WTC11 (cell line): Measurements from ENCODE around the gene FAM114A2. TPM values are rescaled to one million over a fixed set of nuclear protein-coding genes. Genes with fewer than 3 reads are reported as not detected.

Experiments used
- ATAC-seq: fragments of 200-7000 bp; cut with Tn5 transposase; 2 replicates; pipeline ENCODE4 v1.10.0; 2021; ENCODE audit warnings: mild to moderate bottlenecking, moderate library complexity
- CTCF ChIA-PET: fragments of 300-600 bp; sonication (Branson Sonifier 250); formaldehyde crosslinking; loops from one replicate; lab custom pipeline; 2021; ENCODE audit warnings: antibody characterized with exemption; lab: Charles Lee
- POLR2A ChIA-PET: fragments of 350-600 bp; sonication (Branson Sonifier 250); formaldehyde crosslinking; loops from one replicate; lab custom pipeline; 2021; ENCODE audit warnings: antibody characterized with exemption; lab: Charles Lee
- DNase-seq: peaks from one replicate; pipeline ENCODE4 v3.0.0; 2021; ENCODE audit warnings: low spot score
- H3K27ac Mint-ChIP-seq: 2 replicates; pipeline ENCODE4 v1.8.0; 2021; ENCODE audit warnings: mixed read lengths
- H3K27me3 Mint-ChIP-seq: 2 replicates; pipeline ENCODE4 v1.8.0; 2021; ENCODE audit warnings: low read depth, mild to moderate bottlenecking, moderate library complexity, mixed read lengths
- H3K36me3 Mint-ChIP-seq: 2 replicates; pipeline ENCODE4 v1.8.0; 2021; ENCODE audit warnings: mixed read lengths
- H3K4me1 Mint-ChIP-seq: 2 replicates; pipeline ENCODE4 v1.8.0; 2022; ENCODE audit warnings: mixed read lengths
- H3K4me3 Mint-ChIP-seq: 2 replicates; pipeline ENCODE4 v1.8.0; 2021; ENCODE audit warnings: mild to moderate bottlenecking, moderate library complexity, mixed read lengths
- H3K9me3 Mint-ChIP-seq: 2 replicates; pipeline ENCODE4 v1.8.0; 2021; ENCODE audit warnings: mixed read lengths
- ATF1 ChIP-seq: sonication (generic); formaldehyde crosslinking; IDR thresholded peaks from 2 replicates; pipeline ENCODE4 v1.8.1; 2023; ENCODE audit warnings: mild to moderate bottlenecking, moderate library complexity, missing genetic modification reagents
- CBFB ChIP-seq: sonication (generic); formaldehyde crosslinking; IDR thresholded peaks from 2 replicates; pipeline ENCODE4 v1.8.1; 2022; ENCODE audit warnings: mild to moderate bottlenecking, low read depth, missing genetic modification reagents
- CREB1 ChIP-seq: sonication (generic); formaldehyde crosslinking; IDR thresholded peaks from 2 replicates; pipeline ENCODE4 v1.8.0; 2023; ENCODE audit warnings: mild to moderate bottlenecking, missing genetic modification reagents
- ELF4 ChIP-seq: sonication (generic); formaldehyde crosslinking; IDR thresholded peaks from 2 replicates; pipeline ENCODE4 v1.8.1; 2022; ENCODE audit warnings: low read depth, mild to moderate bottlenecking, moderate library complexity, missing genetic modification reagents
- ESRRA ChIP-seq: sonication (generic); formaldehyde crosslinking; IDR thresholded peaks from 2 replicates; pipeline ENCODE4 v1.8.1; 2022; ENCODE audit warnings: mild to moderate bottlenecking, missing genetic modification reagents, borderline replicate concordance
- FOXK1 ChIP-seq: sonication (generic); formaldehyde crosslinking; IDR thresholded peaks from 2 replicates; pipeline ENCODE4 v1.8.0; 2022; ENCODE audit warnings: mild to moderate bottlenecking, moderate library complexity, missing genetic modification reagents
- FOXP1 ChIP-seq: sonication (generic); formaldehyde crosslinking; IDR thresholded peaks from 2 replicates; pipeline ENCODE4 v1.8.0; 2022; ENCODE audit warnings: missing genetic modification reagents, mild to moderate bottlenecking, moderate library complexity, borderline replicate concordance
- GRHL2 ChIP-seq: fragments of 250-450 bp; sonication (Bioruptor Pico); IDR thresholded peaks from 2 replicates; pipeline ENCODE4 v1.8.0; 2022; ENCODE audit warnings: mild to moderate bottlenecking, moderate library complexity; ENCODE audit not compliant: insufficient replicate concordance, severe bottlenecking
- HMGA2 ChIP-seq: fragments of 250-450 bp; sonication (Bioruptor Pico); IDR thresholded peaks from 2 replicates; pipeline ENCODE4 v1.4.0; 2021; ENCODE audit warnings: mild to moderate bottlenecking, moderate library complexity
- JAZF1 ChIP-seq: fragments of 250-450 bp; sonication (Bioruptor Pico); IDR thresholded peaks from 2 replicates; pipeline ENCODE4 v1.9.0; 2021; ENCODE audit warnings: moderate library complexity, mild to moderate bottlenecking, inconsistent platforms
- JUN ChIP-seq: sonication (generic); formaldehyde crosslinking; IDR thresholded peaks from 2 replicates; pipeline ENCODE4 v1.8.0; 2023; ENCODE audit warnings: mild to moderate bottlenecking, missing genetic modification reagents
- KAT7 ChIP-seq: sonication (generic); formaldehyde crosslinking; IDR thresholded peaks from 2 replicates; pipeline ENCODE4 v1.8.1; 2023; ENCODE audit warnings: missing genetic modification reagents, mild to moderate bottlenecking, borderline replicate concordance
- NFYB ChIP-seq: sonication (generic); formaldehyde crosslinking; conservative IDR thresholded peaks from 2 replicates; pipeline ENCODE4 v1.8.0; 2022; ENCODE audit warnings: low read depth, missing genetic modification reagents
- NR1H2 ChIP-seq: sonication (generic); formaldehyde crosslinking; IDR thresholded peaks from 2 replicates; pipeline ENCODE4 v1.9.0; 2021; ENCODE audit warnings: mild to moderate bottlenecking, moderate library complexity, missing genetic modification reagents
- PRRX2 ChIP-seq: fragments of 250-450 bp; sonication (Bioruptor Pico); IDR thresholded peaks from 2 replicates; pipeline ENCODE4 v1.8.0; 2021; ENCODE audit warnings: mild to moderate bottlenecking
- RELA ChIP-seq: sonication (generic); formaldehyde crosslinking; IDR thresholded peaks from 2 replicates; pipeline ENCODE4 v1.8.1; 2022; ENCODE audit warnings: missing genetic modification reagents, mild to moderate bottlenecking, borderline replicate concordance
- RORB ChIP-seq: fragments of 250-450 bp; sonication (Bioruptor Pico); IDR thresholded peaks from 2 replicates; pipeline ENCODE4 v1.9.0; 2021; ENCODE audit warnings: mild to moderate bottlenecking
- SMAD3 ChIP-seq: sonication (generic); formaldehyde crosslinking; IDR thresholded peaks from 2 replicates; pipeline ENCODE4 v1.8.0; 2022; ENCODE audit warnings: missing genetic modification reagents, mild to moderate bottlenecking, borderline replicate concordance
- SP1 ChIP-seq: sonication (generic); formaldehyde crosslinking; conservative IDR thresholded peaks from 2 replicates; pipeline ENCODE4 v1.8.1; 2022; ENCODE audit warnings: missing genetic modification reagents
- ZNF219 ChIP-seq: sonication (generic); formaldehyde crosslinking; IDR thresholded peaks from 2 replicates; pipeline ENCODE4 v1.8.0; 2023; ENCODE audit warnings: missing genetic modification reagents, mild to moderate bottlenecking, borderline replicate concordance
- ZNF232 ChIP-seq: sonication (generic); formaldehyde crosslinking; IDR thresholded peaks from 2 replicates; pipeline ENCODE4 v1.8.0; 2022; ENCODE audit warnings: mild to moderate bottlenecking, missing genetic modification reagents
- ZNF423 ChIP-seq: fragments of 250-450 bp; sonication (Bioruptor Pico); IDR thresholded peaks from 2 replicates; pipeline ENCODE4 v2.1.2; 2022; ENCODE audit warnings: mild to moderate bottlenecking, moderate library complexity
- total RNA-seq: library from RNA; stranded (reverse); gene quantifications from 3 replicates; pipeline ENCODE4 v1.2.3, GENCODE V29; 2021
- TF ChIP-seq, protein P1 (sequence below): sonication (generic); formaldehyde crosslinking; IDR thresholded peaks from 2 replicates; pipeline ENCODE4 v1.8.1; 2023; ENCODE audit warnings: mild to moderate bottlenecking, missing genetic modification reagents
- TF ChIP-seq, protein P2 (sequence below): fragments of 250-450 bp; sonication (Bioruptor Pico); IDR thresholded peaks from 2 replicates; pipeline ENCODE4 v1.9.0; 2021; ENCODE audit warnings: mild to moderate bottlenecking
- TF ChIP-seq, protein P3 (sequence below): sonication (generic); formaldehyde crosslinking; IDR thresholded peaks from 2 replicates; pipeline ENCODE4 v1.8.1; 2022; ENCODE audit warnings: missing genetic modification reagents, borderline replicate concordance
- TF ChIP-seq, protein P4 (sequence below): sonication (generic); formaldehyde crosslinking; IDR thresholded peaks from 2 replicates; pipeline ENCODE4 v1.8.1; 2023; ENCODE audit warnings: mild to moderate bottlenecking, missing genetic modification reagents, moderate library complexity
- TF ChIP-seq, protein P5 (sequence below): sonication (generic); formaldehyde crosslinking; IDR thresholded peaks from 2 replicates; pipeline ENCODE4 v1.8.0; 2022; ENCODE audit warnings: mild to moderate bottlenecking, missing genetic modification reagents
- TF ChIP-seq, protein P6 (sequence below): fragments of 250-450 bp; sonication (Bioruptor Pico); IDR thresholded peaks from 2 replicates; pipeline ENCODE4 v1.9.0; 2021; ENCODE audit warnings: moderate library complexity, mild to moderate bottlenecking, inconsistent platforms, borderline replicate concordance
- TF ChIP-seq, protein P7 (sequence below): sonication (generic); formaldehyde crosslinking; IDR thresholded peaks from 2 replicates; pipeline ENCODE4 v1.8.1; 2022; ENCODE audit warnings: mild to moderate bottlenecking, moderate library complexity, missing genetic modification reagents
- TF ChIP-seq, protein P8 (sequence below): sonication (generic); formaldehyde crosslinking; IDR thresholded peaks from 2 replicates; pipeline ENCODE4 v1.8.1; 2023; ENCODE audit warnings: mild to moderate bottlenecking, missing genetic modification reagents, moderate library complexity
- TF ChIP-seq, protein P9 (sequence below): sonication (generic); formaldehyde crosslinking; IDR thresholded peaks from 2 replicates; pipeline ENCODE4 v1.8.0; 2023; ENCODE audit warnings: missing genetic modification reagents
- TF ChIP-seq, protein P10 (sequence below): sonication (generic); formaldehyde crosslinking; conservative IDR thresholded peaks from 2 replicates; pipeline ENCODE4 v1.8.1; 2022; ENCODE audit warnings: mild to moderate bottlenecking, missing genetic modification reagents

The FAM114A2 gene
- total RNA-seq, 1 experiment from 2014 or later = 10.1 TPM

DNA sequence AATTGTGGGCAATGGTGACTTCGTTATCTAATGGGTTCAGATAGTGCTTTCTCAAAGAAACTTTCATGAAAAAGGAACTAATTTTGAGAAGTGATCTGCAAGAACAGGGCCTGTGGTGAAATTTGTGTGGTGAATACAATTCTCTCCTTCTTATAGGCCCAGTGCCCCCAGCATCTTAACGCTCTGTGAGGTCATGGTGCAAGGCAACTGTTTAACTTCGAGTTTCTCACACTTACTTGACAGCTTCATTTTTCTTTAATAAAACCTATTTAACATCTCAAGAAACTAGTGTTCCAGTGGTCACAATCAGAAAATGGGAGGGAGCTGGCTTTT, 69.2 kb downstream of the FAM114A2 start:
- CTCF ChIA-PET = no interaction called here
- H3K4me1 Mint-ChIP-seq = peaks cover 1% of the 10 kb centered on the region; the same call in 1 of the 2 replicates

DNA sequence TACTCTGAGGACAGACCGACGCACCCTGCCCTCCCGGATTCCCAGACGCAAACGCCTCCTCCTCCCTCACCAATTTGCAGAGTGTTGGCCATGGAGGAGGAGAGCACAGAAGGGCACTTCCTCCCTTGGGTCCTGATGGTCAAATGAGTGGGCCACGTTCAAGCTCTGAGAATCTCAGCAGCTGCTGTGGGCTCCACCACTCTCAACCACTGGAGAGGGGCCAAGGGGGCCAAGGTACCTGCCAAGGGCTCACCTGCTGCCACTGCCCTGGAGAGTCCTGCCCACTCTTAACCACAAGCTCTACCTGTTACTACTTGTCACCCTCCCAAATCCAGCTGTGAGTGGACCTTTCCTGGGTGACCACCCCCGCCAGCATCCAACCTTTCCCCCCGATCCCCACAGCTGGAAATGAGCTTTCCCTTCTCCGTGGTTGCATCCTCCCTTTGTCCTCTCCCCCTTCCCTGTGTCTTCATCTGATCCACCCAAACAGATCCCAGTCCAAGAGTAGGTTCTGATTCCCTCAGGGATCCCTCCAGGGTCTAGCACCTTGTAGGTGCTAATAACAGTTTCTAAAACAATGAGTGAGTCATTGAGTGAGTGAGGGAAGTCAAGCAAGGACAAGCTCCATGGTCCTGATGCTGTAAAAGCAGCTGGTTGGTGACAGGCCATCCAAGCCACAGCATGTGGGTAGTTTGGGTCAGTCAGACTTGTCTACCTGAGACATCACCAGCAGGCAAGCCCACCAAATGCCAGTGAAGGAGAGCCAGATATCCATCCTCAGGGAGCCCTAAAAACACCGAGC, 69.7 kb downstream of the FAM114A2 start:
- Mint-ChIP-seq H3K27ac (no peak overlapping the region), H3K27me3 (no peaks in the 10 kb centered on the region; the same call in 1 of the 2 replicates), H3K36me3 (no peaks in the 10 kb centered on the region), H3K4me3 (no peak overlapping the region), H3K4me1 (peaks cover 4% of the 10 kb centered on the region), H3K9me3 (no peaks in the 10 kb centered on the region)
- ATAC-seq (no peak), DNase-seq (no peak)
- CTCF ChIA-PET = interaction anchor here (1.1 kb wide), 1 partner anchor 188 kb away, joined by 3 read pairs; no protein-coding TSS in a partner anchor
- POLR2A ChIA-PET = no interaction called here
- TF ChIP-seq ATF1 (CRISPR knock-in tag) = no peak
- no peak for TF ChIP-seq JAZF1 (CRISPR knock-in tag)
- no peak for TF ChIP-seq PRRX2
- TF ChIP-seq CBFB (CRISPR knock-in tag) = no peak
- TF ChIP-seq FOXK1 (CRISPR knock-in tag) = no peak
- TF ChIP-seq ELF4 (CRISPR knock-in tag) = no peak
- TF ChIP-seq, protein P1, sequence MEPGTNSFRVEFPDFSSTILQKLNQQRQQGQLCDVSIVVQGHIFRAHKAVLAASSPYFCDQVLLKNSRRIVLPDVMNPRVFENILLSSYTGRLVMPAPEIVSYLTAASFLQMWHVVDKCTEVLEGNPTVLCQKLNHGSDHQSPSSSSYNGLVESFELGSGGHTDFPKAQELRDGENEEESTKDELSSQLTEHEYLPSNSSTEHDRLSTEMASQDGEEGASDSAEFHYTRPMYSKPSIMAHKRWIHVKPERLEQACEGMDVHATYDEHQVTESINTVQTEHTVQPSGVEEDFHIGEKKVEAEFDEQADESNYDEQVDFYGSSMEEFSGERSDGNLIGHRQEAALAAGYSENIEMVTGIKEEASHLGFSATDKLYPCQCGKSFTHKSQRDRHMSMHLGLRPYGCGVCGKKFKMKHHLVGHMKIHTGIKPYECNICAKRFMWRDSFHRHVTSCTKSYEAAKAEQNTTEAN = no peak
- TF ChIP-seq, protein P2, sequence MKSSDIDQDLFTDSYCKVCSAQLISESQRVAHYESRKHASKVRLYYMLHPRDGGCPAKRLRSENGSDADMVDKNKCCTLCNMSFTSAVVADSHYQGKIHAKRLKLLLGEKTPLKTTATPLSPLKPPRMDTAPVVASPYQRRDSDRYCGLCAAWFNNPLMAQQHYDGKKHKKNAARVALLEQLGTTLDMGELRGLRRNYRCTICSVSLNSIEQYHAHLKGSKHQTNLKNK (CRISPR knock-in tag) = no peak
- TF ChIP-seq ZNF219 = no peak
- TF ChIP-seq, protein P3, sequence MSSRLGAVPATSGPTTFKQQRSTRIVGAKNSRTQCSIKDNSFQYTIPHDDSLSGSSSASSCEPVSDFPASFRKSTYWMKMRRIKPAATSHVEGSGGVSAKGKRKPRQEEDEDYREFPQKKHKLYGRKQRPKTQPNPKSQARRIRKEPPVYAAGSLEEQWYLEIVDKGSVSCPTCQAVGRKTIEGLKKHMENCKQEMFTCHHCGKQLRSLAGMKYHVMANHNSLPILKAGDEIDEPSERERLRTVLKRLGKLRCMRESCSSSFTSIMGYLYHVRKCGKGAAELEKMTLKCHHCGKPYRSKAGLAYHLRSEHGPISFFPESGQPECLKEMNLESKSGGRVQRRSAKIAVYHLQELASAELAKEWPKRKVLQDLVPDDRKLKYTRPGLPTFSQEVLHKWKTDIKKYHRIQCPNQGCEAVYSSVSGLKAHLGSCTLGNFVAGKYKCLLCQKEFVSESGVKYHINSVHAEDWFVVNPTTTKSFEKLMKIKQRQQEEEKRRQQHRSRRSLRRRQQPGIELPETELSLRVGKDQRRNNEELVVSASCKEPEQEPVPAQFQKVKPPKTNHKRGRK (CRISPR knock-in tag) = no peak
- TF ChIP-seq, protein P4, sequence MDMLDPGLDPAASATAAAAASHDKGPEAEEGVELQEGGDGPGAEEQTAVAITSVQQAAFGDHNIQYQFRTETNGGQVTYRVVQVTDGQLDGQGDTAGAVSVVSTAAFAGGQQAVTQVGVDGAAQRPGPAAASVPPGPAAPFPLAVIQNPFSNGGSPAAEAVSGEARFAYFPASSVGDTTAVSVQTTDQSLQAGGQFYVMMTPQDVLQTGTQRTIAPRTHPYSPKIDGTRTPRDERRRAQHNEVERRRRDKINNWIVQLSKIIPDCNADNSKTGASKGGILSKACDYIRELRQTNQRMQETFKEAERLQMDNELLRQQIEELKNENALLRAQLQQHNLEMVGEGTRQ (CRISPR knock-in tag) = no peak
- TF ChIP-seq, protein P5, sequence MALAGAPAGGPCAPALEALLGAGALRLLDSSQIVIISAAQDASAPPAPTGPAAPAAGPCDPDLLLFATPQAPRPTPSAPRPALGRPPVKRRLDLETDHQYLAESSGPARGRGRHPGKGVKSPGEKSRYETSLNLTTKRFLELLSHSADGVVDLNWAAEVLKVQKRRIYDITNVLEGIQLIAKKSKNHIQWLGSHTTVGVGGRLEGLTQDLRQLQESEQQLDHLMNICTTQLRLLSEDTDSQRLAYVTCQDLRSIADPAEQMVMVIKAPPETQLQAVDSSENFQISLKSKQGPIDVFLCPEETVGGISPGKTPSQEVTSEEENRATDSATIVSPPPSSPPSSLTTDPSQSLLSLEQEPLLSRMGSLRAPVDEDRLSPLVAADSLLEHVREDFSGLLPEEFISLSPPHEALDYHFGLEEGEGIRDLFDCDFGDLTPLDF (CRISPR knock-in tag) = no peak
- no peak for TF ChIP-seq JUN (CRISPR knock-in tag)
- TF ChIP-seq SP1 (CRISPR knock-in tag) = no peak
- TF ChIP-seq, protein P6, sequence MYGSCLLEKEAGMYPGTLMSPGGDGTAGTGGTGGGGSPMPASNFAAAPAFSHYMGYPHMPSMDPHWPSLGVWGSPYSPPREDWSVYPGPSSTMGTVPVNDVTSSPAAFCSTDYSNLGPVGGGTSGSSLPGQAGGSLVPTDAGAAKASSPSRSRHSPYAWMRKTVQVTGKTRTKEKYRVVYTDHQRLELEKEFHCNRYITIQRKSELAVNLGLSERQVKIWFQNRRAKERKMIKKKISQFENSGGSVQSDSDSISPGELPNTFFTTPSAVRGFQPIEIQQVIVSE = no peak
- TF ChIP-seq, protein P7, sequence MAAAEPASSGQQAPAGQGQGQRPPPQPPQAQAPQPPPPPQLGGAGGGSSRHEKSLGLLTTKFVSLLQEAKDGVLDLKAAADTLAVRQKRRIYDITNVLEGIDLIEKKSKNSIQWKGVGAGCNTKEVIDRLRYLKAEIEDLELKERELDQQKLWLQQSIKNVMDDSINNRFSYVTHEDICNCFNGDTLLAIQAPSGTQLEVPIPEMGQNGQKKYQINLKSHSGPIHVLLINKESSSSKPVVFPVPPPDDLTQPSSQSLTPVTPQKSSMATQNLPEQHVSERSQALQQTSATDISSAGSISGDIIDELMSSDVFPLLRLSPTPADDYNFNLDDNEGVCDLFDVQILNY (CRISPR knock-in tag) = no peak

More for the DNA sequence above, 69.2 kb downstream of the FAM114A2 start:
- H3K4me3 Mint-ChIP-seq = no peak overlapping the region
- H3K36me3 Mint-ChIP-seq = no peaks in the 10 kb centered on the region
- no peak overlapping the region for H3K27ac Mint-ChIP-seq
- no peaks in the 10 kb centered on the region; the same call in 1 of the 2 replicates for H3K27me3 Mint-ChIP-seq
- POLR2A ChIA-PET = no interaction called here
- ATAC-seq (no peak), DNase-seq (no peak)
- TF ChIP-seq FOXP1 (no peak), GRHL2 (no peak), RELA (CRISPR knock-in tag) (no peak), RORB (CRISPR knock-in tag) (no peak), NR1H2 (CRISPR knock-in tag) (no peak), HMGA2 (no peak), KAT7 (no peak), JAZF1 (CRISPR knock-in tag) (no peak), ZNF423 (CRISPR knock-in tag) (no peak), NFYB (CRISPR knock-in tag) (no peak), ESRRA (no peak), CREB1 (CRISPR knock-in tag) (no peak), SMAD3 (no peak), ZNF232 (CRISPR knock-in tag) (no peak)
- TF ChIP-seq, protein P8, sequence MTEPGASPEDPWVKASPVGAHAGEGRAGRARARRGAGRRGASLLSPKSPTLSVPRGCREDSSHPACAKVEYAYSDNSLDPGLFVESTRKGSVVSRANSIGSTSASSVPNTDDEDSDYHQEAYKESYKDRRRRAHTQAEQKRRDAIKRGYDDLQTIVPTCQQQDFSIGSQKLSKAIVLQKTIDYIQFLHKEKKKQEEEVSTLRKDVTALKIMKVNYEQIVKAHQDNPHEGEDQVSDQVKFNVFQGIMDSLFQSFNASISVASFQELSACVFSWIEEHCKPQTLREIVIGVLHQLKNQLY (CRISPR knock-in tag) = no peak
- TF ChIP-seq, protein P9, sequence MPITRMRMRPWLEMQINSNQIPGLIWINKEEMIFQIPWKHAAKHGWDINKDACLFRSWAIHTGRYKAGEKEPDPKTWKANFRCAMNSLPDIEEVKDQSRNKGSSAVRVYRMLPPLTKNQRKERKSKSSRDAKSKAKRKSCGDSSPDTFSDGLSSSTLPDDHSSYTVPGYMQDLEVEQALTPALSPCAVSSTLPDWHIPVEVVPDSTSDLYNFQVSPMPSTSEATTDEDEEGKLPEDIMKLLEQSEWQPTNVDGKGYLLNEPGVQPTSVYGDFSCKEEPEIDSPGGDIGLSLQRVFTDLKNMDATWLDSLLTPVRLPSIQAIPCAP (CRISPR knock-in tag) = no peak
- TF ChIP-seq, protein P10, sequence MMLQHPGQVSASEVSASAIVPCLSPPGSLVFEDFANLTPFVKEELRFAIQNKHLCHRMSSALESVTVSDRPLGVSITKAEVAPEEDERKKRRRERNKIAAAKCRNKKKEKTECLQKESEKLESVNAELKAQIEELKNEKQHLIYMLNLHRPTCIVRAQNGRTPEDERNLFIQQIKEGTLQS (CRISPR knock-in tag) = no peak
- no peaks in the 10 kb centered on the region for H3K9me3 Mint-ChIP-seq
